HAP-1 (cell line): ENCODE results near the gene SHANK3.
A peak's percentile ranks its signal among the peaks of the same experiment; 100 is the strongest.

ENCODE experiments used
- DNase-seq, 2 experiments: peaks; one replicate each; pipeline ENCODE4 v3.0.0-alpha.2; 2016 to 2020; ENCODE audit warnings: low spot score in 2 of 2
- H3K27me3 ChIP-seq: fragments of 250-450 bp; sonication (Bioruptor Pico); 2 replicates; pipeline ENCODE4 v1.5.1; 2020; ENCODE audit warnings: low read depth, mild to moderate bottlenecking, moderate library complexity
- H3K36me3 ChIP-seq: fragments of 250-450 bp; sonication (Bioruptor Pico); replicated peaks from 2 replicates; pipeline ENCODE4 v1.5.1; 2020; ENCODE audit warnings: mild to moderate bottlenecking
- H3K4me1 ChIP-seq: fragments of 250-450 bp; sonication (Bioruptor Pico); 2 replicates; pipeline ENCODE4 v1.5.1; 2020; ENCODE audit warnings: mild to moderate bottlenecking
- H3K4me3 ChIP-seq: fragments of 250-450 bp; sonication (Bioruptor Pico); 2 replicates; pipeline ENCODE4 v1.5.1; 2020; ENCODE audit warnings: mild to moderate bottlenecking, moderate library complexity
- H3K9me3 ChIP-seq: fragments of 250-450 bp; sonication (Bioruptor Pico); 2 replicates; pipeline ENCODE4 v1.5.1; 2020; ENCODE audit warnings: mild to moderate bottlenecking, moderate library complexity
- in situ Hi-C: fragments of 300-500 bp; cut with MboI; formaldehyde crosslinking; loops from 3 replicates; pipeline ENCODE4 v1.14.3; 2020; ENCODE audit warnings: low sequenced_read_pairs, inconsistent platforms, mixed read lengths

The SHANK3 gene

GRCh38 chr22:50678218-50678650 lies 5.6 kb downstream of the SHANK3 start:
- Histone ChIP-seq H3K36me3 (no peaks in the 10 kb centered on the region), H3K4me1 (peaks cover 6% of the 10 kb centered on the region), H3K9me3 (no peaks in the 10 kb centered on the region), H3K27me3 (no peaks in the 10 kb centered on the region), H3K4me3 (no peak overlapping the region)
- no peak for DNase-seq
- in situ Hi-C loops: no loop called here

- Histone ChIP-seq H3K27me3 (no peaks in the 10 kb centered on the region), H3K9me3 (no peaks in the 10 kb centered on the region), H3K36me3 (no peaks in the 10 kb centered on the region), H3K4me3 (no peak overlapping the region), H3K4me1 (peaks cover 6% of the 10 kb centered on the region; the same call in 1 of the 2 replicates)
- DNase-seq: no peak
- in situ Hi-C loops: no loop called here
Measured at GRCh38 chr22:50678651-50679521, 6.3 kb downstream of the SHANK3 start.

- Histone ChIP-seq H3K4me3 (no peak overlapping the region), H3K9me3 (no peaks in the 10 kb centered on the region), H3K36me3 (no peaks in the 10 kb centered on the region), H3K4me1 (no peaks in the 10 kb centered on the region), H3K27me3 (no peaks in the 10 kb centered on the region)
- in situ Hi-C loops: no loop called here
- no peak for DNase-seq
Measured at GRCh38 chr22:50683086-50683993, 10.7 kb downstream of the SHANK3 start.

- H3K27me3 ChIP-seq: no peaks in the 10 kb centered on the region
- no peaks in the 10 kb centered on the region for H3K36me3 ChIP-seq
- in situ Hi-C loops: no loop called here
Measured at GRCh38 chr22:50683994-50684371, 11.4 kb downstream of the SHANK3 start.

GRCh38 chr22:50684501-50684900 lies 11.9 kb downstream of the SHANK3 start:
- Histone ChIP-seq H3K4me3 (no peak overlapping the region), H3K27me3 (no peaks in the 10 kb centered on the region), H3K36me3 (no peaks in the 10 kb centered on the region), H3K4me1 (no peaks in the 10 kb centered on the region), H3K9me3 (no peaks in the 10 kb centered on the region)
- in situ Hi-C loops: no loop called here
- DNase-seq: no peak

More at GRCh38 chr22:50683994-50684371, 11.4 kb downstream of the SHANK3 start:
- DNase-seq: no peak
- Histone ChIP-seq H3K4me1 (no peaks in the 10 kb centered on the region), H3K9me3 (no peaks in the 10 kb centered on the region), H3K4me3 (no peak overlapping the region)

- no peak overlapping the region for H3K4me3 ChIP-seq
- H3K4me1 ChIP-seq: no peaks in the 10 kb centered on the region
- in situ Hi-C loops: no loop called here
- H3K36me3 ChIP-seq: no peaks in the 10 kb centered on the region
- no peaks in the 10 kb centered on the region for H3K27me3 ChIP-seq
- no peaks in the 10 kb centered on the region for H3K9me3 ChIP-seq
- no peak for DNase-seq
Measured at GRCh38 chr22:50684986-50685385, 12.4 kb downstream of the SHANK3 start.

- no peaks in the 10 kb centered on the region for H3K36me3 ChIP-seq
Measured at GRCh38 chr22:50686794-50687193, 14.2 kb downstream of the SHANK3 start.

GRCh38 chr22:50687829-50688228 lies 15.2 kb downstream of the SHANK3 start:
- H3K27me3 ChIP-seq: no peaks in the 10 kb centered on the region
- no peak overlapping the region for H3K4me3 ChIP-seq
- in situ Hi-C loops: no loop called here
- H3K36me3 ChIP-seq: no peaks in the 10 kb centered on the region
- no peak for DNase-seq
- no peaks in the 10 kb centered on the region for H3K9me3 ChIP-seq
- H3K4me1 ChIP-seq: no peaks in the 10 kb centered on the region

More at GRCh38 chr22:50686794-50687193, 14.2 kb downstream of the SHANK3 start:
- Histone ChIP-seq H3K9me3 (no peaks in the 10 kb centered on the region), H3K4me3 (no peak overlapping the region), H3K27me3 (no peaks in the 10 kb centered on the region), H3K4me1 (no peaks in the 10 kb centered on the region)
- DNase-seq: no peak
- in situ Hi-C loops: no loop called here

GRCh38 chr22:50688448-50688847 lies 15.8 kb downstream of the SHANK3 start:
- no peak for DNase-seq
- no peaks in the 10 kb centered on the region for H3K9me3 ChIP-seq
- no peaks in the 10 kb centered on the region for H3K36me3 ChIP-seq
- H3K4me3 ChIP-seq: no peak overlapping the region
- no peaks in the 10 kb centered on the region for H3K27me3 ChIP-seq
- in situ Hi-C loops: no loop called here
- no peaks in the 10 kb centered on the region for H3K4me1 ChIP-seq

- H3K4me1 ChIP-seq: no peaks in the 10 kb centered on the region; the same call in 1 of the 2 replicates
- H3K4me3 ChIP-seq: no peak overlapping the region
- H3K27me3 ChIP-seq: no peaks in the 10 kb centered on the region
- no peaks in the 10 kb centered on the region for H3K9me3 ChIP-seq
- in situ Hi-C loops: no loop called here
- no peaks in the 10 kb centered on the region for H3K36me3 ChIP-seq
- peak in 1 of 2 experiments; percentile 54 for DNase-seq
Measured at GRCh38 chr22:50691521-50691920, 18.9 kb downstream of the SHANK3 start.

GRCh38 chr22:50693462-50693861 lies 20.8 kb downstream of the SHANK3 start:
- H3K27me3 ChIP-seq: no peaks in the 10 kb centered on the region
- no peak overlapping the region for H3K4me3 ChIP-seq
- no peak for DNase-seq
- no peaks in the 10 kb centered on the region for H3K36me3 ChIP-seq
- in situ Hi-C loops: no loop called here
- no peaks in the 10 kb centered on the region for H3K9me3 ChIP-seq
- H3K4me1 ChIP-seq: no peaks in the 10 kb centered on the region; the same call in 1 of the 2 replicates

GRCh38 chr22:50694099-50694605 lies 21.5 kb downstream of the SHANK3 start:
- H3K9me3 ChIP-seq: no peaks in the 10 kb centered on the region
- no peaks in the 10 kb centered on the region for H3K27me3 ChIP-seq
- no peak overlapping the region for H3K4me3 ChIP-seq
- DNase-seq: no peak
- no peaks in the 10 kb centered on the region; the same call in 1 of the 2 replicates for H3K4me1 ChIP-seq
- no peaks in the 10 kb centered on the region for H3K36me3 ChIP-seq
- in situ Hi-C loops: no loop called here

GRCh38 chr22:50694766-50695420 lies 22.3 kb downstream of the SHANK3 start:
- H3K4me3 ChIP-seq: no peak overlapping the region
- no peaks in the 10 kb centered on the region; the same call in 1 of the 2 replicates for H3K4me1 ChIP-seq
- in situ Hi-C loops: no loop called here
- no peak for DNase-seq
- no peaks in the 10 kb centered on the region for H3K27me3 ChIP-seq
- no peaks in the 10 kb centered on the region for H3K36me3 ChIP-seq
- H3K9me3 ChIP-seq: no peaks in the 10 kb centered on the region
